ENCODE data around the gene ZNF780A.

- no peak for TF ChIP-seq RXRA (IDR thresholded peaks at IDR 0.05; ENCODE audit: insufficient read depth, low read depth, low read length)
- TF ChIP-seq CTCF (IDR thresholded peaks at IDR 0.05; ENCODE audit: control extremely low read depth in 1 of 3, insufficient read depth in 1 of 3, low read depth in 1 of 3, low read length in 3 of 3) = no peak
- no peak for TF ChIP-seq POLR2A (IDR thresholded peaks at IDR 0.05; ENCODE audit: control extremely low read depth in 1 of 2, low read depth in 2 of 2, low read length in 2 of 2)
- no peak for TF ChIP-seq ATF2 (IDR thresholded peaks at IDR 0.05; ENCODE audit: low read length)
- TF ChIP-seq JUND (IDR thresholded peaks at IDR 0.05; ENCODE audit: low read length) = no peak
- no peak for TF ChIP-seq KDM1A (IDR thresholded peaks at IDR 0.05; ENCODE audit: borderline replicate concordance, low read length)
Measured at GRCh38 chr19:40128991-40129390, 38.2 kb upstream of the ZNF780A start.

Measured in H1 (cell line).